Endothelial cell of umbilical vein (primary cell): Measurements from ENCODE around the gene PPFIBP2. TPM values are rescaled to one million over a fixed set of nuclear protein-coding genes. Genes with fewer than 3 reads are reported as not detected.

Experiments used
- BruUV-seq: library from RNA; stranded (reverse); fragments of 400-500 nt; replicated peaks from 2 replicates; lab custom pipeline; 2021; lab: Mats Ljungman, UMichigan
- CTCF ChIA-PET: fragments of 300-600, 350-600 bp; sonication (Branson Sonifier 250); formaldehyde crosslinking; loops from one replicate; lab custom pipeline; 2021; ENCODE audit warnings: antibody characterized with exemption, inconsistent platforms; lab: Charles Lee
- POLR2A ChIA-PET: fragments of 300-600, 350-600 bp; sonication (Branson Sonifier 250); formaldehyde crosslinking; loops from one replicate; lab custom pipeline; 2021; ENCODE audit warnings: antibody characterized with exemption, inconsistent platforms; lab: Charles Lee
- DNase-seq: peaks from one replicate; pipeline ENCODE4 v3.0.0-alpha.2; 2011; ENCODE audit warnings: low read depth, low spot score
- FAIRE-seq: peaks from 2 replicates; lab custom pipeline; 2011; peaks lifted over from hg19 to GRCh38; lab: Jason Lieb, UNC
- H2AFZ ChIP-seq: 2 replicates; pipeline ENCODE4 v1.6.0; 2012; ENCODE audit warnings: low read depth, low read length, control low read depth, inconsistent platforms
- H3K27ac ChIP-seq: 2 replicates; pipeline ENCODE4 v1.5.1; 2011; ENCODE audit warnings: low read depth, mild to moderate bottlenecking, control low read depth, low read length, moderate library complexity; ENCODE audit not compliant: insufficient read depth
- H3K27me3 ChIP-seq, 2 experiments: 2 replicates each; pipeline versions ENCODE4 v1.6.0 to v1.6.1; 2011; ENCODE audit warnings: low read length in 2 of 2, mixed read lengths in 1 of 2; ENCODE audit not compliant: control insufficient read depth in 2 of 2, insufficient read depth in 2 of 2
- H3K36me3 ChIP-seq, 2 experiments: 2 replicates in 1 of 2; 3 replicates in 1 of 2; pipeline ENCODE4 v1.5.1; 2011; ENCODE audit warnings: low read length in 2 of 2, mild to moderate bottlenecking in 1 of 2, moderate library complexity in 1 of 2; ENCODE audit not compliant: control insufficient read depth in 2 of 2, insufficient read depth in 2 of 2; ENCODE audit errors: extremely low read depth in 1 of 2
- H3K4me1 ChIP-seq: 3 replicates; pipeline ENCODE4 v1.5.1; 2011; ENCODE audit warnings: mild to moderate bottlenecking, low read length; ENCODE audit not compliant: control insufficient read depth, insufficient read depth; ENCODE audit errors: extremely low read depth
- H3K4me2 ChIP-seq: 2 replicates; pipeline ENCODE4 v1.6.1; 2011; ENCODE audit warnings: low read length, control low read depth, mixed read lengths; ENCODE audit not compliant: insufficient read depth
- H3K4me3 ChIP-seq, 3 experiments: fragments of 200-600 bp in 1 of 3; sonication (generic), shearing (Covaris generic) in 1 of 3; replicated peaks in 1 of 3; 2 replicates each; pipeline ENCODE4 v1.5.1; 2011 to 2016; ENCODE audit warnings: control low read depth in 3 of 3, low read length in 3 of 3, mild to moderate bottlenecking in 2 of 3, inconsistent platforms in 1 of 3, low read depth in 1 of 3, moderate library complexity in 1 of 3; ENCODE audit not compliant: insufficient read depth in 1 of 3
- H3K79me2 ChIP-seq: 2 replicates; pipeline ENCODE4 v1.6.0; 2012; ENCODE audit warnings: low read length, inconsistent platforms; ENCODE audit not compliant: control insufficient read depth, insufficient read depth
- H3K9ac ChIP-seq: replicated peaks from 2 replicates; pipeline ENCODE3; 2011; ENCODE audit warnings: low read length, control low read depth; ENCODE audit not compliant: insufficient read depth; ENCODE audit errors: extremely low read depth
- H3K9me1 ChIP-seq: replicated peaks from 3 replicates; pipeline ENCODE4 v1.6.0; 2011; ENCODE audit warnings: mild to moderate bottlenecking, low read length; ENCODE audit not compliant: control insufficient read depth, insufficient read depth; ENCODE audit errors: extremely low read depth
- H3K9me3 ChIP-seq: replicated peaks from 2 replicates; pipeline ENCODE4 v1.5.1; 2012; ENCODE audit warnings: low read length, inconsistent platforms; ENCODE audit not compliant: control insufficient read depth, insufficient read depth
- H4K20me1 ChIP-seq: replicated peaks from 2 replicates; pipeline ENCODE3; 2011; ENCODE audit warnings: mild to moderate bottlenecking, low read length; ENCODE audit not compliant: control insufficient read depth, insufficient read depth; ENCODE audit errors: extremely low read depth
- CTCF ChIP-seq, 2 donors: IDR thresholded peaks; 1 replicate in 1 of 2; 2 replicates in 1 of 2; pipeline ENCODE4 v1.5.1; 2011; ENCODE audit warnings: low read length in 2 of 2, mild to moderate bottlenecking in 2 of 2, moderate library complexity in 2 of 2, control low read depth in 1 of 2, inconsistent platforms in 1 of 2, low read depth in 1 of 2; ENCODE audit not compliant: insufficient read depth in 1 of 2; ENCODE audit errors: extremely low read depth in 1 of 2
- EZH2 ChIP-seq: IDR thresholded peaks from 2 replicates; pipeline ENCODE4 v1.6.1; 2012; ENCODE audit warnings: borderline replicate concordance, low read depth, mild to moderate bottlenecking, moderate library complexity, low read length, inconsistent platforms; ENCODE audit not compliant: severe bottlenecking
- FOS ChIP-seq: IDR thresholded peaks from 2 replicates; pipeline ENCODE4 v1.6.1; 2011; ENCODE audit warnings: mild to moderate bottlenecking, low read length, moderate library complexity, borderline replicate concordance; ENCODE audit not compliant: insufficient read depth
- GATA2 ChIP-seq: IDR thresholded peaks from 2 replicates; pipeline ENCODE4 v1.7.0; 2011; ENCODE audit warnings: low read depth, mild to moderate bottlenecking, moderate library complexity, mixed read lengths, low read length; ENCODE audit not compliant: insufficient read length, insufficient read depth
- JUN ChIP-seq: IDR thresholded peaks from 2 replicates; pipeline ENCODE4 v1.6.1; 2011; ENCODE audit warnings: borderline replicate concordance, low read depth; ENCODE audit not compliant: insufficient read length, insufficient read depth
- MAX ChIP-seq: IDR thresholded peaks from 2 replicates; pipeline ENCODE4 v1.6.1; 2011; ENCODE audit not compliant: insufficient read depth, insufficient read length
- MYC ChIP-seq: IDR thresholded peaks from one replicate; pipeline ENCODE4 v1.6.1; 2011; ENCODE audit warnings: mild to moderate bottlenecking, low read depth, low read length
- POLR2A ChIP-seq: IDR thresholded peaks from 2 replicates; pipeline ENCODE4 v1.6.1; 2012; ENCODE audit warnings: low read depth, mild to moderate bottlenecking, control low read depth, low read length
- POLR2AphosphoS5 ChIP-seq: IDR thresholded peaks from 2 replicates; pipeline ENCODE4 v1.6.1; 2012; ENCODE audit warnings: low read depth, mild to moderate bottlenecking, control low read depth, low read length, moderate library complexity; ENCODE audit not compliant: insufficient read depth
- dilution Hi-C: fragments of 300-500 bp; cut with MboI; formaldehyde crosslinking; loops from one replicate; pipeline ENCODE4 v1.15.0; 2019; ENCODE audit warnings: low sequenced_read_pairs; ENCODE audit not compliant: extremely low pct_ligation_motif_present
- intact Hi-C: fragments of 100-400 bp; cut with micrococcal nuclease; formaldehyde crosslinking; loops from one replicate; pipeline ENCODE4 v1.10.0; 2022
- polyA plus RNA-seq, 4 experiments: library from polyadenylated mRNA; depleted of rRNA in 3 of 4; stranded (reverse) in 3 of 4; unstranded in 1 of 4; fragments of >200 nt; gene quantifications; 2 replicates each; pipeline versions ENCODE4 v1.2.1 to v1.2.3, GENCODE V29; 2011 to 2012; ENCODE audit warnings: missing spikeins in 1 of 4
- total RNA-seq: library from RNA; stranded (reverse); gene quantifications from 2 replicates; pipeline ENCODE4 v1.2.3, GENCODE V29; 2021

Gene PPFIBP2
- total and polyA plus RNA-seq, 2 donors (not counting 3 experiments of a cell fraction or from before 2014, with no cell fraction given), result 1.3 to 4.0 TPM

GRCh38 chr11:7567311-7567710 lies 53.5 kb downstream of the PPFIBP2 start:
- Histone ChIP-seq H3K9me3 (no peaks in the 10 kb centered on the region), H3K4me3 (no peak overlapping the region), H3K9ac (no peak overlapping the region), H3K79me2 (no peaks in the 10 kb centered on the region), H3K27ac (no peak overlapping the region), H3K9me1 (no peaks in the 10 kb centered on the region), H3K4me1 (peaks cover 6% of the 10 kb centered on the region), H3K36me3 (no peaks in the 10 kb centered on the region), H3K4me2 (no peak overlapping the region), H4K20me1 (no peaks in the 10 kb centered on the region), H2AFZ (no peak overlapping the region), H3K27me3 (peaks cover 14 to 22% of the 10 kb centered on the region in 2 experiments)
- BruUV-seq, result no TSS peak
- FAIRE-seq, result peak; percentile 15
- no peak for DNase-seq
- ChIA-PET CTCF (interaction anchor here (1.1 kb wide), 1 partner anchor 90 kb away, joined by 8 read pairs; no protein-coding TSS in a partner anchor), POLR2A (no interaction called here)
- no peak for TF ChIP-seq EZH2
- TF ChIP-seq POLR2A, result no peak
- TF ChIP-seq JUN, result no peak
- TF ChIP-seq FOS, result no peak
- no peak for TF ChIP-seq MAX
- no peak for TF ChIP-seq POLR2AphosphoS5
- TF ChIP-seq GATA2, result no peak
- TF ChIP-seq CTCF (IDR thresholded peaks at IDR 0.05; ENCODE audit: extremely low read depth in 1 of 2, insufficient read depth in 1 of 2, low read depth in 1 of 2, low read length in 2 of 2), result no peak
- no peak for TF ChIP-seq MYC
- intact Hi-C loops, result no loop called here
- dilution Hi-C loops, result no loop called here
